Chondrocyte (in vitro differentiated cells): ENCODE results near the gene SPATA31D1. TPM values are rescaled to one million over a fixed set of nuclear protein-coding genes. Genes with fewer than 3 reads are reported as not detected.

Experiments used
- DNase-seq: peaks from one replicate; pipeline ENCODE4 v3.0.0; 2021; ENCODE audit warnings: mixed read lengths, low spot score
- H3K27ac Mint-ChIP-seq: one replicate; pipeline ENCODE4 v1.8.0; 2021; ENCODE audit warnings: mild to moderate bottlenecking, moderate library complexity, mixed read lengths; ENCODE audit not compliant: unreplicated experiment
- H3K27me3 Mint-ChIP-seq: 2 replicates; pipeline ENCODE4 v1.8.0; 2021; ENCODE audit warnings: low read depth, mixed read lengths
- H3K36me3 Mint-ChIP-seq: 2 replicates; pipeline ENCODE4 v1.8.0; 2021; ENCODE audit warnings: low read depth, mixed read lengths
- H3K4me1 Mint-ChIP-seq: 2 replicates; pipeline ENCODE4 v1.8.0; 2021; ENCODE audit warnings: low read depth, mild to moderate bottlenecking, mixed read lengths
- H3K4me3 Mint-ChIP-seq: one replicate; pipeline ENCODE4 v1.8.0; 2021; ENCODE audit warnings: mild to moderate bottlenecking, moderate library complexity, mixed read lengths; ENCODE audit not compliant: unreplicated experiment
- H3K9me3 Mint-ChIP-seq: 2 replicates; pipeline ENCODE4 v1.8.0; 2021; ENCODE audit warnings: low read depth, mixed read lengths
- CTCF ChIP-seq: fragments of 200-600 bp; sonication (generic); IDR thresholded peaks from 2 replicates; pipeline ENCODE4 v1.5.0; 2021; ENCODE audit warnings: antibody characterized with exemption, mild to moderate bottlenecking, moderate library complexity
- total RNA-seq: library from RNA; stranded (reverse); gene quantifications from 3 replicates; pipeline ENCODE4 v1.2.1, GENCODE V29; 2021

Gene SPATA31D1
- total RNA-seq, 1 donor from 2014 or later = not detected

GRCh38 chr9:82031538-82032280 is 43.1 kb downstream of the SPATA31D1 start:
- Mint-ChIP-seq H3K9me3 (no peaks in the 10 kb centered on the region), H3K36me3 (no peaks in the 10 kb centered on the region), H3K27ac (no peak overlapping the region), H3K4me1 (no peaks in the 10 kb centered on the region), H3K27me3 (no peaks in the 10 kb centered on the region), H3K4me3 (no peak overlapping the region)
- no peak for TF ChIP-seq CTCF
- DNase-seq = no peak

- no peak for TF ChIP-seq CTCF
- no peak for DNase-seq
- Mint-ChIP-seq H3K4me3 (no peak overlapping the region), H3K9me3 (no peaks in the 10 kb centered on the region), H3K27ac (no peak overlapping the region), H3K36me3 (no peaks in the 10 kb centered on the region), H3K27me3 (no peaks in the 10 kb centered on the region), H3K4me1 (peaks cover 5% of the 10 kb centered on the region)
These were observed 46.6 kb downstream of the SPATA31D1 start for GRCh38 chr9:82034956-82035731.

GRCh38 chr9:82036086-82036485 is 47.5 kb downstream of the SPATA31D1 start:
- H3K4me3 Mint-ChIP-seq = no peak overlapping the region
- H3K9me3 Mint-ChIP-seq = no peaks in the 10 kb centered on the region
- DNase-seq = no peak
- no peak for TF ChIP-seq CTCF
- H3K36me3 Mint-ChIP-seq = no peaks in the 10 kb centered on the region
- H3K4me1 Mint-ChIP-seq = peaks cover 5% of the 10 kb centered on the region
- H3K27me3 Mint-ChIP-seq = no peaks in the 10 kb centered on the region
- no peak overlapping the region for H3K27ac Mint-ChIP-seq

GRCh38 chr9:82037126-82037525 is 48.6 kb downstream of the SPATA31D1 start:
- Mint-ChIP-seq H3K4me1 (peaks cover 14% of the 10 kb centered on the region), H3K9me3 (peaks cover under 1% of the 10 kb centered on the region)

More at GRCh38 chr9:82037126-82037525, 48.6 kb downstream of the SPATA31D1 start:
- Mint-ChIP-seq H3K36me3 (no peaks in the 10 kb centered on the region), H3K27ac (no peak overlapping the region), H3K4me3 (no peak overlapping the region), H3K27me3 (no peaks in the 10 kb centered on the region)
- no peak for TF ChIP-seq CTCF
- no peak for DNase-seq
